K562 (cell line): Measurements from ENCODE around the gene GLT8D2.

Experiments used
- CEBPG ChIP-seq, 3 experiments: fragments of 200-800 bp in 1 of 3; sonication (Bioruptor generic) in 1 of 3; sonication (generic) in 1 of 3; formaldehyde crosslinking in 1 of 3; IDR thresholded peaks in 2 of 3; conservative IDR thresholded peaks in 1 of 3; 2 replicates each; pipeline versions ENCODE4 v1.6.1 to v1.8.0; 2016 to 2022; ENCODE audit warnings: missing compliant biosample characterization in 2 of 3, missing genetic modification characterization in 2 of 3, mild to moderate bottlenecking in 1 of 3, missing genetic modification reagents in 1 of 3
- CTBP1 ChIP-seq: fragments of 450-650 bp; IDR thresholded peaks from 2 replicates; pipeline ENCODE4 v1.6.1; 2016; ENCODE audit warnings: borderline replicate concordance
- MYNN ChIP-seq, 2 experiments: sonication (generic); formaldehyde crosslinking in 1 of 2; IDR thresholded peaks; 2 replicates each; pipeline versions ENCODE4 v1.5.0 to v1.6.1; 2016 to 2020; ENCODE audit warnings: antibody characterized with exemption in 1 of 2, missing genetic modification reagents in 1 of 2
- PTBP1 ChIP-seq: fragments of 200-400 bp; formaldehyde crosslinking; IDR thresholded peaks from 2 replicates; pipeline ENCODE4 v1.6.1; 2017; ENCODE audit warnings: low read depth, low read length
- SMARCA5 ChIP-seq: fragments of 450-650 bp; IDR thresholded peaks from 2 replicates; pipeline ENCODE4 v1.6.1; 2016
- SP2 ChIP-seq: IDR thresholded peaks from 2 replicates; pipeline ENCODE4 v1.6.1; 2011; ENCODE audit warnings: mild to moderate bottlenecking, low read depth, low read length, moderate library complexity; ENCODE audit not compliant: poor library complexity, severe bottlenecking; ENCODE audit errors: extremely low read depth
- TCF7L2 ChIP-seq: fragments of 150-350 bp; IDR thresholded peaks from 2 replicates; pipeline ENCODE4 v1.6.1; 2016; ENCODE audit warnings: low read depth, mild to moderate bottlenecking, low read length, moderate library complexity
- TOE1 ChIP-seq, 2 experiments: fragments of 450-650 bp in 1 of 2; sonication (generic) in 1 of 2; formaldehyde crosslinking in 1 of 2; IDR thresholded peaks; 2 replicates each; pipeline versions ENCODE4 v1.7.1 to v1.8.0; 2016 to 2022; ENCODE audit warnings: borderline replicate concordance in 2 of 2, mild to moderate bottlenecking in 2 of 2, antibody characterized with exemption in 1 of 2, inconsistent platforms in 1 of 2, low read depth in 1 of 2, missing genetic modification reagents in 1 of 2, moderate library complexity in 1 of 2
- ZC3H8 ChIP-seq: fragments of 450-650 bp; IDR thresholded peaks from 2 replicates; pipeline ENCODE4 v1.6.1; 2017
- ZFX ChIP-seq: sonication (generic); formaldehyde crosslinking; IDR thresholded peaks from 2 replicates; pipeline ENCODE4 v1.8.0; 2022; ENCODE audit warnings: mild to moderate bottlenecking, missing genetic modification reagents, moderate library complexity
- ZNF184 ChIP-seq: sonication (generic); formaldehyde crosslinking; IDR thresholded peaks from 2 replicates; pipeline ENCODE4 v1.5.0; 2020; ENCODE audit warnings: missing genetic modification reagents
- ZNF699 ChIP-seq: fragments of 250-450 bp; sonication (Bioruptor Pico); IDR thresholded peaks from 2 replicates; pipeline ENCODE4 v1.8.0; 2021; ENCODE audit warnings: mild to moderate bottlenecking, moderate library complexity; ENCODE audit not compliant: insufficient replicate concordance
- TF ChIP-seq, protein P1 (sequence below), 2 experiments: fragments of 450-650 bp; formaldehyde crosslinking in 1 of 2; IDR thresholded peaks; 2 replicates each; pipeline versions ENCODE4 v1.4.0 to v1.6.1; 2014 to 2020; ENCODE audit warnings: mild to moderate bottlenecking in 2 of 2, borderline replicate concordance in 1 of 2, low read depth in 1 of 2
- TF ChIP-seq, protein P2 (sequence below), 3 experiments: IDR thresholded peaks in 2 of 3; conservative IDR thresholded peaks in 1 of 3; 2 replicates each; pipeline ENCODE4 v1.5.1; 2011 to 2012; ENCODE audit warnings: low read length in 3 of 3, mild to moderate bottlenecking in 3 of 3, control low read depth in 2 of 3, improper control_type of control experiment in 1 of 3, inconsistent platforms in 1 of 3, low read depth in 1 of 3, mixed read lengths in 1 of 3, moderate library complexity in 1 of 3; ENCODE audit not compliant: insufficient read depth in 2 of 3

DNA sequence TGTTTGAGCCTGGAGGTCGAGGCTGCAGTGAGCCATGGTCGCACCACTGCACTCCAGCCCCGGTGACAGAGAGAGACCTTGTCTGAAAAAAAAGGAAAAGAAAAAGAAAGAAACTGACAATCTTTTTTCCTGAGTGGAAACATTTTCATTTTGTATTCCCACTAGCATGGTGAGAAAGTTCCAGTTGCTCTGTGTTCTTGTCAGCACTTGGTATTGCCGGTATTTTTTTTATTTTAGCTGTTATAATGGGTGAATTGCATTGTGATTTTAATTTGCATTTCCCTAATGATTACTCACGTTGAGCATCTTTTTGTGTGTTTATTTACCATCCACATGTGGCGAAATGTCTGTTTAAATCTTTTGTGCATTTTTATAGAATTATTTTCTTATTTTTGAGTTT lies 25.6 kb downstream of the GLT8D2 start:
- no peak for TF ChIP-seq TCF7L2
- TF ChIP-seq, protein P1, sequence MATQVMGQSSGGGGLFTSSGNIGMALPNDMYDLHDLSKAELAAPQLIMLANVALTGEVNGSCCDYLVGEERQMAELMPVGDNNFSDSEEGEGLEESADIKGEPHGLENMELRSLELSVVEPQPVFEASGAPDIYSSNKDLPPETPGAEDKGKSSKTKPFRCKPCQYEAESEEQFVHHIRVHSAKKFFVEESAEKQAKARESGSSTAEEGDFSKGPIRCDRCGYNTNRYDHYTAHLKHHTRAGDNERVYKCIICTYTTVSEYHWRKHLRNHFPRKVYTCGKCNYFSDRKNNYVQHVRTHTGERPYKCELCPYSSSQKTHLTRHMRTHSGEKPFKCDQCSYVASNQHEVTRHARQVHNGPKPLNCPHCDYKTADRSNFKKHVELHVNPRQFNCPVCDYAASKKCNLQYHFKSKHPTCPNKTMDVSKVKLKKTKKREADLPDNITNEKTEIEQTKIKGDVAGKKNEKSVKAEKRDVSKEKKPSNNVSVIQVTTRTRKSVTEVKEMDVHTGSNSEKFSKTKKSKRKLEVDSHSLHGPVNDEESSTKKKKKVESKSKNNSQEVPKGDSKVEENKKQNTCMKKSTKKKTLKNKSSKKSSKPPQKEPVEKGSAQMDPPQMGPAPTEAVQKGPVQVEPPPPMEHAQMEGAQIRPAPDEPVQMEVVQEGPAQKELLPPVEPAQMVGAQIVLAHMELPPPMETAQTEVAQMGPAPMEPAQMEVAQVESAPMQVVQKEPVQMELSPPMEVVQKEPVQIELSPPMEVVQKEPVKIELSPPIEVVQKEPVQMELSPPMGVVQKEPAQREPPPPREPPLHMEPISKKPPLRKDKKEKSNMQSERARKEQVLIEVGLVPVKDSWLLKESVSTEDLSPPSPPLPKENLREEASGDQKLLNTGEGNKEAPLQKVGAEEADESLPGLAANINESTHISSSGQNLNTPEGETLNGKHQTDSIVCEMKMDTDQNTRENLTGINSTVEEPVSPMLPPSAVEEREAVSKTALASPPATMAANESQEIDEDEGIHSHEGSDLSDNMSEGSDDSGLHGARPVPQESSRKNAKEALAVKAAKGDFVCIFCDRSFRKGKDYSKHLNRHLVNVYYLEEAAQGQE (IDR thresholded peaks at IDR 0.05; ENCODE audit: borderline replicate concordance): no peak
- TF ChIP-seq, protein P1 (CRISPR knock-in tag; IDR thresholded peaks at IDR 0.05; ENCODE audit: low read depth): no peak
- no peak for TF ChIP-seq ZNF184 (CRISPR knock-in tag)
- no peak for TF ChIP-seq CTBP1
- TF ChIP-seq, protein P2, sequence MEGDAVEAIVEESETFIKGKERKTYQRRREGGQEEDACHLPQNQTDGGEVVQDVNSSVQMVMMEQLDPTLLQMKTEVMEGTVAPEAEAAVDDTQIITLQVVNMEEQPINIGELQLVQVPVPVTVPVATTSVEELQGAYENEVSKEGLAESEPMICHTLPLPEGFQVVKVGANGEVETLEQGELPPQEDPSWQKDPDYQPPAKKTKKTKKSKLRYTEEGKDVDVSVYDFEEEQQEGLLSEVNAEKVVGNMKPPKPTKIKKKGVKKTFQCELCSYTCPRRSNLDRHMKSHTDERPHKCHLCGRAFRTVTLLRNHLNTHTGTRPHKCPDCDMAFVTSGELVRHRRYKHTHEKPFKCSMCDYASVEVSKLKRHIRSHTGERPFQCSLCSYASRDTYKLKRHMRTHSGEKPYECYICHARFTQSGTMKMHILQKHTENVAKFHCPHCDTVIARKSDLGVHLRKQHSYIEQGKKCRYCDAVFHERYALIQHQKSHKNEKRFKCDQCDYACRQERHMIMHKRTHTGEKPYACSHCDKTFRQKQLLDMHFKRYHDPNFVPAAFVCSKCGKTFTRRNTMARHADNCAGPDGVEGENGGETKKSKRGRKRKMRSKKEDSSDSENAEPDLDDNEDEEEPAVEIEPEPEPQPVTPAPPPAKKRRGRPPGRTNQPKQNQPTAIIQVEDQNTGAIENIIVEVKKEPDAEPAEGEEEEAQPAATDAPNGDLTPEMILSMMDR (IDR thresholded peaks at IDR 0.05 in 2 of 3, conservative IDR thresholded peaks at IDR 0.05 in 1 of 3; ENCODE audit: insufficient read depth in 2 of 3, low read depth in 1 of 3, low read length in 3 of 3): no peak
- no peak for TF ChIP-seq TOE1 (IDR thresholded peaks at IDR 0.05; ENCODE audit: borderline replicate concordance)
- TF ChIP-seq TOE1 (CRISPR knock-in tag; IDR thresholded peaks at IDR 0.05; ENCODE audit: borderline replicate concordance, low read depth): no peak
- TF ChIP-seq ZFX: no peak
- no peak for TF ChIP-seq PTBP1
- no peak for TF ChIP-seq CEBPG (CRISPR knock-in tag; IDR thresholded peaks at IDR 0.05)
- no peak for TF ChIP-seq CEBPG (tag; conservative IDR thresholded peaks at IDR 0.05 in 1 of 2, IDR thresholded peaks at IDR 0.05 in 1 of 2)
- TF ChIP-seq ZNF699: no peak
- no peak for TF ChIP-seq SMARCA5
- TF ChIP-seq SP2: no peak
- no peak for TF ChIP-seq MYNN (IDR thresholded peaks at IDR 0.05)
- TF ChIP-seq MYNN (CRISPR knock-in tag; IDR thresholded peaks at IDR 0.05): no peak
- no peak for TF ChIP-seq ZC3H8
